GM19025 (cell line): Measurements from ENCODE around the gene ZSWIM5.
"Not testable (repeated sequence)": the region's sequence is repeated elsewhere in the genome, so short reads cannot be mapped to it uniquely, and the experiment has no call there.

Experiments used
- ATAC-seq: cut with Tn5 transposase; IDR thresholded peaks from one replicate; pipeline ENCODE4 v1.9.1; 2021; ENCODE audit warnings: mild to moderate bottlenecking, low read depth, moderate library complexity; ENCODE audit not compliant: unreplicated experiment

Gene ZSWIM5

GRCh38 chr1:45205011-45205909 lies 1.1 kb downstream of the ZSWIM5 start:
- no peak for ATAC-seq

GRCh38 chr1:45200906-45201500 lies 5.4 kb downstream of the ZSWIM5 start:
- no peak for ATAC-seq

- ATAC-seq, result no peak
Measured at GRCh38 chr1:45200435-45200834, 6.0 kb downstream of the ZSWIM5 start.

GRCh38 chr1:45198185-45198584 lies 8.2 kb downstream of the ZSWIM5 start:
- ATAC-seq, result no peak

- ATAC-seq, result no peak
Measured at GRCh38 chr1:45196863-45197262, 9.5 kb downstream of the ZSWIM5 start.

- no peak for ATAC-seq
Measured at GRCh38 chr1:45191418-45191783, 15.0 kb downstream of the ZSWIM5 start.

- no peak for ATAC-seq
Measured at GRCh38 chr1:45187725-45188124, 18.7 kb downstream of the ZSWIM5 start.

GRCh38 chr1:45179918-45180519 lies 26.4 kb downstream of the ZSWIM5 start:
- not testable (repeated sequence) for ATAC-seq

GRCh38 chr1:45177452-45177851 lies 29.0 kb downstream of the ZSWIM5 start:
- ATAC-seq, result no peak

- ATAC-seq, result no peak
Measured at GRCh38 chr1:45172764-45173163, 33.6 kb downstream of the ZSWIM5 start.

- ATAC-seq, result no peak
Measured at GRCh38 chr1:45172005-45172404, 34.4 kb downstream of the ZSWIM5 start.

GRCh38 chr1:45171575-45171974 lies 34.8 kb downstream of the ZSWIM5 start:
- ATAC-seq, result no peak

- ATAC-seq, result no peak
Measured at GRCh38 chr1:45170151-45170742, 36.2 kb downstream of the ZSWIM5 start.

- ATAC-seq, result not testable (repeated sequence)
Measured at GRCh38 chr1:45167947-45168346, 38.5 kb downstream of the ZSWIM5 start.

GRCh38 chr1:45164307-45164706 lies 42.1 kb downstream of the ZSWIM5 start:
- not testable (repeated sequence) for ATAC-seq

GRCh38 chr1:45163111-45163510 lies 43.3 kb downstream of the ZSWIM5 start:
- ATAC-seq, result not testable (repeated sequence)

- not testable (repeated sequence) for ATAC-seq
Measured at GRCh38 chr1:45162041-45163035, 44.1 kb downstream of the ZSWIM5 start.

GRCh38 chr1:45155957-45156356 lies 50.4 kb downstream of the ZSWIM5 start:
- no peak for ATAC-seq

GRCh38 chr1:45155423-45155822 lies 51.0 kb downstream of the ZSWIM5 start:
- ATAC-seq, result no peak

- ATAC-seq, result no peak
Measured at GRCh38 chr1:45152126-45152525, 54.3 kb downstream of the ZSWIM5 start.
